ENCODE data around the gene SNED1.

Gene SNED1

GRCh38 chr2:241126201-241126611, 127.8 kb downstream of the SNED1 start:
- in situ Hi-C loops (cut with MboI; ENCODE audit: low pct_unique_long_range_greater_than_20kb, low sequenced_read_pairs), result no loop called here

GRCh38 chr2:241126771-241127202, 128.4 kb downstream of the SNED1 start:
- in situ Hi-C loops (cut with MboI; ENCODE audit: low pct_unique_long_range_greater_than_20kb, low sequenced_read_pairs), result no loop called here
- DNase-seq, result no peak

More at GRCh38 chr2:241126201-241126611, 127.8 kb downstream of the SNED1 start:
- no peak for DNase-seq

DNA sequence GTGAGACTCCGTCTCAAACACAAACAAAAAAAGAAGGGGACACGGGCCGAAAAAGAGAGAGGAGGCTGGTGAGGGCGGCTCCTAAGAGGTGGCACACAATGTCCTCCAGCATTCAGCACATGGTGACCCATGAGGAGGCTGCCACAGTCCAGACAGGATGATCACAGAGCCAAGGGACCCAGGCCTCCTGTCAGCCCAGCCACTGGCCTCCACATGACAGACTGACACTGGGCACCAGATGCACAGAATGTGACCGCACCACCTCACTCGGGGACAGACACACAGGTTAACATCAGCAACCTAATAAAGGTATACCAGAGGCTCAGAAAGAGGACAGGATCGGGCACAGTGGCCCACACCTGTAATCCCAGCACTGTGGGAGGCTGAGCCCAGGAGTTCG, 129.8 kb downstream of the SNED1 start:
- DNase-seq, result no peak
- in situ Hi-C loops (cut with MboI; ENCODE audit: low pct_unique_long_range_greater_than_20kb, low sequenced_read_pairs), result no loop called here

DNA sequence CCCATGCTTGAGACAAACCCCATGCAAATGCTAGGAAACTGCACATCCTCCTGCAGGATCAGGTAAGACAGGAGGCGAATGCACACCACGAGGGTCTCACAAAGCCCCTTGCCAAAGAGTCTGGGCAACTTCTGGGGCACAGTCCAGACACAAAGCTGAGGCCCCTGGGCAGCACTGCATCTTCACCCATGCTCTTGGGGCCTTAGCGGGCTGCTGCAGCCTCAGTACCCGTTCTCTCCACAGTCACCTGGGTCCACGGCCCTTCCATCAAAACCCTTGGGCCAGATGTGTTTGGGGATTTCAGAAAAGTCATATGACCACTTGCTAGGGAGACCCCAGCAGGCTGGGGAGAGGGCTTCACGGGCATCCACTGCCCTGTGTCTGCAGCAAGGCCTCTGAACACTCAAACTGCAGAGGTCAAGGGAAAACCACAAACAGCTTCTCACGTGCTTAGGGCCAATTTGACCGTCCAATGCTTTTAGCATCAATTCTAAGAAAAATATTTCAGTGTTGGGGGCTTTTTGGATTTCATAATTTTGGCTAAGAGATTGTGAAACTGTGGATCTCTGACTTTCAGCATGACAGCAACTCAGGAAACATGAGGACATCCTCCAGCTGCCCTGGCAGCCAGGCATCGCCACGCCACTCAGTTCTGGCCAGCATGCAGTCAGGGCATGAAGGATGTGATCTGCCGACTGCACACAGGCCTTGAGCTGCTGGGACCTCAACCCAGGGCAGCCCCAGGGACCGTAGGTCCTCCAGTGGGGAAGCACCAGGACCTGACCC, 130.9 kb downstream of the SNED1 start:
- in situ Hi-C loops (cut with MboI; ENCODE audit: low pct_unique_long_range_greater_than_20kb, low sequenced_read_pairs), result no loop called here

DNA sequence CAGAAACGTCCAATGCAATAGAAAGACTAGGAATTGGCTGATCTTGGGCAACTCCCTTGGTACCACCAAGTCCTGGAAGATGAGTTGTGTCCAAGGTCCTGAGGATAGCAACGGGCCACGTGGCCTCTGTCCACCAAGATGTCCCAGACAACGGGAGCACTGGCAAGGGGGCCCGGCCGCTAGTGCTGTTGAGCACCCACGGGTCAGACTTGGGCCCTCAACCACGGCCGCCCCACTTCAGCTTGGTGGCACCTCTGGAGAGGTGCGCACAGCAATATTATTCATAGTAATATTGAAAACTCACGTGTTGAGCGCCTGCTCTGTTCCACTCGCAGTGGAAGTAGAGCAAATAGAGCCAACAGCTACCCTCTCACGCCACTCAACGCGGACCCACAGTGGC, 131.9 kb downstream of the SNED1 start:
- in situ Hi-C loops (cut with MboI; ENCODE audit: low pct_unique_long_range_greater_than_20kb, low sequenced_read_pairs), result no loop called here
- DNase-seq, result no peak

More for the DNA sequence above, 130.9 kb downstream of the SNED1 start:
- DNase-seq, result no peak

- in situ Hi-C loops (cut with MboI; ENCODE audit: low pct_unique_long_range_greater_than_20kb, low sequenced_read_pairs), result no loop called here
- no peak for DNase-seq
Measured at GRCh38 chr2:241131531-241131930, 133.1 kb downstream of the SNED1 start.

- in situ Hi-C loops (cut with MboI; ENCODE audit: low pct_unique_long_range_greater_than_20kb, low sequenced_read_pairs), result no loop called here
Measured at GRCh38 chr2:241132538-241133435, 134.4 kb downstream of the SNED1 start.

DNA sequence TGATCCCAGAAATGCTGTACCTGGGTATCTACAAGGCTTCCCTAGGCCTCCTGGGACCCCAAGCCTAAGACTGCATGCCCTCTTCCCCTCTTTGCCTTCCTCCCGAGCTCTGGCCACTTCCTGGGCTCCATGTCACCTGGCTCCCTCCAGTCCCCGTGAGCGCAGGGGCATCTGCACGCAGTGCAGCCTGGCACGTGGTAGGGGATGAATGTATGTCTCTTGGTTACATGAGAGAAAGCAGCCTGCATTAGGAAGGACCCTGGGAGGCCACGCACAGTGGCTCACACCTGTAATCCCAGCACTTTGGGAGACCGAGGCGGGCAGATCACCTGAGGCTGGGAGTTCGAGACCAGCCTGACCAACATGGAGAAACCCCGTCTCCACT, 135.0 kb downstream of the SNED1 start:
- DNase-seq, result no peak
- in situ Hi-C loops (cut with MboI; ENCODE audit: low pct_unique_long_range_greater_than_20kb, low sequenced_read_pairs), result no loop called here

More at GRCh38 chr2:241132538-241133435, 134.4 kb downstream of the SNED1 start:
- no peak for DNase-seq

- in situ Hi-C loops (cut with MboI; ENCODE audit: low pct_unique_long_range_greater_than_20kb, low sequenced_read_pairs), result no loop called here
- DNase-seq, result no peak
Measured at GRCh38 chr2:241134711-241135110, 136.3 kb downstream of the SNED1 start.

GRCh38 chr2:241135737-241136136, 137.3 kb downstream of the SNED1 start:
- in situ Hi-C loops (cut with MboI; ENCODE audit: low pct_unique_long_range_greater_than_20kb, low sequenced_read_pairs), result no loop called here
- no peak for DNase-seq

DNA sequence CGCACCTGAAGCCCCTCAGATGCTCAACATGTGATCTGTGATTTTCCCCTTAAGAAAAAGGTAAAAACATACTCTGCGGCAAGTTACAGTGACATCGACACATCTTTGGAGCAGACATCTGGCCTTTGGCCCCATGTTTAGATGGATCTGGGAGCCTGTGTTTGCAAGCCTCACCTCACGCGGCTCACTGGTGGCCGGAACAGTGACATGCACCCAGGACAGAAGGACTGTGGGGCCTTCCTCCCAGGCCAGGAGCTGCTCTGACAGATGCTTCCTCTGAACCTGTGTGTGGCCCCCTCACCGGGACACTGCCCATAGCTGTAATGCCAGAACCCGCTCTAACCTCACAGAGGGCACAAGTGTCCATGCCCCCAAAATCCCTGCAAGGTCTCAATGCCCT, 137.8 kb downstream of the SNED1 start:
- DNase-seq, result no peak
- in situ Hi-C loops (cut with MboI; ENCODE audit: low pct_unique_long_range_greater_than_20kb, low sequenced_read_pairs), result no loop called here

GRCh38 chr2:241136661-241137260, 138.3 kb downstream of the SNED1 start:
- in situ Hi-C loops (cut with MboI; ENCODE audit: low pct_unique_long_range_greater_than_20kb, low sequenced_read_pairs), result no loop called here

GRCh38 chr2:241137276-241138190, 139.1 kb downstream of the SNED1 start:
- in situ Hi-C loops (cut with MboI; ENCODE audit: low pct_unique_long_range_greater_than_20kb, low sequenced_read_pairs), result no loop called here
- DNase-seq, result no peak

More at GRCh38 chr2:241136661-241137260, 138.3 kb downstream of the SNED1 start:
- no peak for DNase-seq

DNA sequence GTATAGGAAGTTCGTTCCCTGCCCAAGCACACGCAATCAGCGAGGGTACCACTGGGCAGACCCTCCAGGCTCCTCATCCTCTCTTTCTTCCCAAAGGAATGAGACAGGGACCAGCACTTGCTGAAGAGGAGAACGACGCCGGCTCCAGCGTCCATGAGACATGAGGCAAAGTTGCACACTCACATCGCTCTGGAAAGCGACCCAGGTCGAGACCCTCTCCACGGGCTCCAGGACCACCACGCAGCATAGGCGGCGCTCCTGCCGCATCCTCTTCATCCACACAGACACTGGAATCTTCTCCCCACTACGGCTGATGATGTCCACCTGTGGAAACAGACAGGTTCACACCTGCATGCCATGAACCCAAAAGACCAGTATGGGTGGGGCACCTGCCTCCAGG, 140.1 kb downstream of the SNED1 start:
- no peak for DNase-seq
- in situ Hi-C loops (cut with MboI; ENCODE audit: low pct_unique_long_range_greater_than_20kb, low sequenced_read_pairs), result no loop called here

DNA sequence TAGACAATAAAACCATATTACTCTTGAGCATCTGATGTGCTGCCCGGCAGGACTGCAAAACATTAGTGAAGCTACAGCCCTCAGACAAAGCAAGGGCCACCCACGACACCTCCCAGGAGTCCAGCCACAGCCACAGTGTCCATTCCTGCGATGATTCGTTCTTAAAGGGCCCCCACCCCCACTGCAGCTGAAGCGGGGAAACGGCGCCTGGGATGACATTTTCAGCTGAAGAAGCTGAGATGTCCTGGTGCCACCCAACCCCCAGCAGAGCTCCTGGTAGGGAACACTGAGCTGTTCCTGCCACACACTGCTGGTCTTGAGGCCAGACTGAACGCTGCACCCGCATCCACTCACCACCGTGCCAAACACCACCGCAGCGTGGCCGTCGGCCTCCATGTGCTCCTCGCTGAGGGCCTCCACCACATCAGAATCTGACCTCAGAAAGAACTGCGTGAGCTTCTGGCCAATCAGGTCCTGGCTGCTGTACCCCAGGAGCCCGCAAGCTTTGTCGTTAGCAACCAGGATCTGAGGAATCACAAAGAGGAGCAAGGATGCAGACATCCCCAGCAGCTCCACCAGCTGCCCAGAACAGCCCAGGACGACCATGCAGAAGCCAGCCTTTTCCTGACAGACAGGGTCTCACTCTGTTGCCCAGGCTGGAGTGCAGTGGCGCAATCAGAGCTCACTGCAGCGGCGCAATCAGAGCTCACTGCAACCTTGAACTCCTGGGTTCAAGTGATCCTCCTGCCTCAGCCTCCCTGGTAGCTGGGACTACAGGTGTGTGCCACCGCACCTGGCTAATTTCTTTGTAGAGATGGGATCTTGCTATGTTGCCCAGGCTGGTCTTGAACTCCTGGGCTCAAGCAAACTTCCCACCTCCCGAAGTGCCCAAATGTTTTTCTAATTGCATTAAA, 141.4 kb downstream of the SNED1 start:
- in situ Hi-C loops (cut with MboI; ENCODE audit: low pct_unique_long_range_greater_than_20kb, low sequenced_read_pairs), result no loop called here
- no peak for DNase-seq

DNA sequence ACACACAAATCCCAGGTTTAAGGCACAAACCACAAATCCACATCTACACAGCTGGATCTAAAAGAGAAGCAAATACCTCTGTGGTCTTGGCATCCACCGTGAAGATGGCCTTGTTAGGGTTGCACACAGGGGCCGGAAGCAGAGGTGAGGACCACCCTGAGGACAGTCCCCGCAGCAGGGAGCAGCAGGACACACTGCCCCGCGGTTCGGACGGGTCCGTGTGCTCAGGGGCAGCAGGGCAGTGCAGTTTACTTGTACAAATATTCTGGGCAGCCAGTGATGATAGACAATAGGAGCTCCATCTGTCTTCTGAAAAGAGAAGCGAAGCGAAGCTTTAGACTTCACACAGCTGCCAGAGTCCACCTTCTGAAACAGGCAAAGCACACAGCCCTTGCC, 142.0 kb downstream of the SNED1 start:
- no peak for DNase-seq
- in situ Hi-C loops (cut with MboI; ENCODE audit: low pct_unique_long_range_greater_than_20kb, low sequenced_read_pairs), result no loop called here

DNA sequence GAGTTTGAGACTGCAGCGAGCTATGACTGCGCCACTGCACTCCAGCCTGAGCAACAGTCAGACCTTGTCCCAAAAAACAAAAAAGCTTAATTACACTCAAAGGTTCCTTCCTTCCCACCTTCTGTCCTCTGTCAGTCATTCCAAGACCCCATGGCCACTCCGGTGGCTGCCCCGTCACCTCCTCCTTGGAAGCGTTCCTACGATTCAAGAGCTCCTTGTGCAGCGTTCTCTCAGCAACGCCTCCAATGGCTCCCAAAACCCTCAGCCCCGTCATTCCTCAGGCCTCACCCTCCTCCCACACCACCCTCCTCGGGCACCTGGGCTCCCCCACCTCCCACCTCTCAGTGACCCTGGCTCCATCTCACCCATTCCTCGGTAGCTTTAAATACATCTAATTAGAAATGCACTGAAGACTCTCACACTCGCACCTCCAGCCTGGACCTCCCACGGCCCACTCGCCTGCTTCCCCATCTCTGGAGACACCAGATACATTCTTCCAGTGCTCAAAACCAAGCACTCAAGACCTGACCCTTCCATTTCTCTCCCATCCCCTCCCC, 142.9 kb downstream of the SNED1 start:
- in situ Hi-C loops (cut with MboI; ENCODE audit: low pct_unique_long_range_greater_than_20kb, low sequenced_read_pairs), result no loop called here
- DNase-seq, result no peak

GRCh38 chr2:241142063-241142462, 143.6 kb downstream of the SNED1 start:
- no peak for DNase-seq
- in situ Hi-C loops (cut with MboI; ENCODE audit: low pct_unique_long_range_greater_than_20kb, low sequenced_read_pairs), result no loop called here

Data from KBM-7 (cell line).